ENCODE results near the gene MEIKIN. TPM values are rescaled to one million over a fixed set of nuclear protein-coding genes. Genes with fewer than 3 reads are reported as not detected.

The MEIKIN gene
- total RNA-seq, 1 experiment from 2014 or later, result not detected

DNA sequence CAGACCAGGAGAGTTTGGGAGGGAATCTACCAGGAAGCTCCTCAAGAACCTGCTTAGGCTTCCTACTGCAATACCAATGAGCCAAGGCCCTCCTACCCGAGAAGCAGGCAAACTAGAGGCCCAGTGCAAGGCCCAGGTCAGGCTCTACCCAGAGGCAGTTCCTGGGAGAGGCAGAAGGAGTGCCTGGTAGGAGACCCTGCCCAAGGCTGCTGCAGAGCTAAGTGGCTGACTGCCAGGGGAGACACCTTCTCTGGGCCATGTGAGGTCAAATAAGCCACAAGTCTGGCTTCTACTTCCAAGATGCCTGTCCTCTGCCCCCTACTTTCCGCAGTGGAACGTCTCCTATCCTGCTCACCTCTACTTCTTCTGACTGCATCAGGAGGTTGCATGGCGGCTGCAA is 48.2 kb upstream of the MEIKIN start:
- H4K20me1 ChIP-seq (ENCODE audit: low read length), result no peaks in the 10 kb centered on the region
- H3K27me3 ChIP-seq (ENCODE audit: low read length), result no peaks in the 10 kb centered on the region
- no peak for DNase-seq
- H3K4me3 ChIP-seq (ENCODE audit: low read length), result no peak overlapping the region
- H3K36me3 ChIP-seq (ENCODE audit: low read depth, low read length), result no peaks in the 10 kb centered on the region
- H3K79me2 ChIP-seq (ENCODE audit: low read length), result no peaks in the 10 kb centered on the region
- ChIA-PET POLR2A (ENCODE audit: unreplicated experiment) (no interaction called here), CTCF (no interaction called here)
- H3K9me3 ChIP-seq (ENCODE audit: low read length), result no peaks in the 10 kb centered on the region
- intact Hi-C loops (cut with micrococcal nuclease), result no loop called here
- no peak overlapping the region for H3K9ac ChIP-seq (ENCODE audit: low read length)
- H2AFZ ChIP-seq (ENCODE audit: low read length), result no peak overlapping the region
- H3K4me1 ChIP-seq (ENCODE audit: insufficient read depth, low read length), result no peaks in the 10 kb centered on the region
- BruUV-seq (replicated peaks), result no TSS peak
- no peak overlapping the region for H3K4me2 ChIP-seq (ENCODE audit: low read length)
- no peak overlapping the region for H3K27ac ChIP-seq (ENCODE audit: low read length)
- no peak for ATAC-seq
- no peaks in the 10 kb centered on the region for H3F3A ChIP-seq (ENCODE audit: low read length, unreplicated experiment)
- TF ChIP-seq, protein P1, sequence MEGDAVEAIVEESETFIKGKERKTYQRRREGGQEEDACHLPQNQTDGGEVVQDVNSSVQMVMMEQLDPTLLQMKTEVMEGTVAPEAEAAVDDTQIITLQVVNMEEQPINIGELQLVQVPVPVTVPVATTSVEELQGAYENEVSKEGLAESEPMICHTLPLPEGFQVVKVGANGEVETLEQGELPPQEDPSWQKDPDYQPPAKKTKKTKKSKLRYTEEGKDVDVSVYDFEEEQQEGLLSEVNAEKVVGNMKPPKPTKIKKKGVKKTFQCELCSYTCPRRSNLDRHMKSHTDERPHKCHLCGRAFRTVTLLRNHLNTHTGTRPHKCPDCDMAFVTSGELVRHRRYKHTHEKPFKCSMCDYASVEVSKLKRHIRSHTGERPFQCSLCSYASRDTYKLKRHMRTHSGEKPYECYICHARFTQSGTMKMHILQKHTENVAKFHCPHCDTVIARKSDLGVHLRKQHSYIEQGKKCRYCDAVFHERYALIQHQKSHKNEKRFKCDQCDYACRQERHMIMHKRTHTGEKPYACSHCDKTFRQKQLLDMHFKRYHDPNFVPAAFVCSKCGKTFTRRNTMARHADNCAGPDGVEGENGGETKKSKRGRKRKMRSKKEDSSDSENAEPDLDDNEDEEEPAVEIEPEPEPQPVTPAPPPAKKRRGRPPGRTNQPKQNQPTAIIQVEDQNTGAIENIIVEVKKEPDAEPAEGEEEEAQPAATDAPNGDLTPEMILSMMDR (conservative IDR thresholded peaks at IDR 0.05; ENCODE audit: low read depth, low read length), result no peak
- TF ChIP-seq EZH2 (IDR thresholded peaks at IDR 0.05; ENCODE audit: low read length, unreplicated experiment), result no peak
- no peak for TF ChIP-seq EZH2phosphoT487 (IDR thresholded peaks at IDR 0.05; ENCODE audit: borderline replicate concordance, low read length)
- no peaks in the 10 kb centered on the region for H3K9me2 ChIP-seq (replicated peaks; ENCODE audit: low read length)

DNA sequence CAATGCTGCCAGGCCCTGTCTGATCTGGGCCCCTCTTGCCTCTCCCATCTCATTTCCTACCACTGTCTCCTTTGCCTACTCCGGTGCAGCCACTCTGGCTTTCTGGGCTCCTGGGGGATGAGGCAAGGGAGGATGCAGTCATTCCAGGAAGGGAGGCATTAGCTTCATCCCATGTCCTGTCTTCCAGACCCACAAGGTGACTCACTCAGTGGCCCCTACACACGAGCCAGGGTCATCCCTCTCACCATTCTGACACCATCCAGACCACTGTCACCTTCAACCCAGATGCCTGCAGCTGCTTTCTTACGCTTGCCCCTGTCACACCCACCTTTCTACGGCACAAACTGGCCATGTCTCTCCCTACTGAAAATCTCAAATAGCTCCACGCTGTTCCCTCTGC is 46.9 kb upstream of the MEIKIN start:
- H2AFZ ChIP-seq (ENCODE audit: low read length), result no peak overlapping the region
- H3K27me3 ChIP-seq (ENCODE audit: low read length), result no peaks in the 10 kb centered on the region
- H4K20me1 ChIP-seq (ENCODE audit: low read length), result no peaks in the 10 kb centered on the region
- CTCF ChIA-PET, result no interaction called here
- H3K36me3 ChIP-seq (ENCODE audit: low read depth, low read length), result no peaks in the 10 kb centered on the region
- no TSS peak for BruUV-seq (replicated peaks)
- no peaks in the 10 kb centered on the region for H3K79me2 ChIP-seq (ENCODE audit: low read length)
- no peak overlapping the region for H3K9ac ChIP-seq (ENCODE audit: low read length)
- DNase-seq (no peak), ATAC-seq (no peak)
- H3K9me3 ChIP-seq (ENCODE audit: low read length), result no peaks in the 10 kb centered on the region
- H3K27ac ChIP-seq (ENCODE audit: low read length), result no peak overlapping the region
- H3K9me2 ChIP-seq (replicated peaks; ENCODE audit: low read length), result no peaks in the 10 kb centered on the region
- no peaks in the 10 kb centered on the region for H3K4me1 ChIP-seq (ENCODE audit: insufficient read depth, low read length)
- intact Hi-C loops (cut with micrococcal nuclease), result no loop called here
- no peak overlapping the region for H3K4me3 ChIP-seq (ENCODE audit: low read length)
- TF ChIP-seq, protein P1 (conservative IDR thresholded peaks at IDR 0.05; ENCODE audit: low read depth, low read length), result no peak
- TF ChIP-seq EZH2phosphoT487 (IDR thresholded peaks at IDR 0.05; ENCODE audit: borderline replicate concordance, low read length), result no peak
- TF ChIP-seq EZH2 (IDR thresholded peaks at IDR 0.05; ENCODE audit: low read length, unreplicated experiment), result no peak
- H3F3A ChIP-seq (ENCODE audit: low read length, unreplicated experiment), result no peaks in the 10 kb centered on the region
- POLR2A ChIA-PET (ENCODE audit: unreplicated experiment), result no interaction called here
- H3K4me2 ChIP-seq (ENCODE audit: low read length), result no peak overlapping the region

DNA sequence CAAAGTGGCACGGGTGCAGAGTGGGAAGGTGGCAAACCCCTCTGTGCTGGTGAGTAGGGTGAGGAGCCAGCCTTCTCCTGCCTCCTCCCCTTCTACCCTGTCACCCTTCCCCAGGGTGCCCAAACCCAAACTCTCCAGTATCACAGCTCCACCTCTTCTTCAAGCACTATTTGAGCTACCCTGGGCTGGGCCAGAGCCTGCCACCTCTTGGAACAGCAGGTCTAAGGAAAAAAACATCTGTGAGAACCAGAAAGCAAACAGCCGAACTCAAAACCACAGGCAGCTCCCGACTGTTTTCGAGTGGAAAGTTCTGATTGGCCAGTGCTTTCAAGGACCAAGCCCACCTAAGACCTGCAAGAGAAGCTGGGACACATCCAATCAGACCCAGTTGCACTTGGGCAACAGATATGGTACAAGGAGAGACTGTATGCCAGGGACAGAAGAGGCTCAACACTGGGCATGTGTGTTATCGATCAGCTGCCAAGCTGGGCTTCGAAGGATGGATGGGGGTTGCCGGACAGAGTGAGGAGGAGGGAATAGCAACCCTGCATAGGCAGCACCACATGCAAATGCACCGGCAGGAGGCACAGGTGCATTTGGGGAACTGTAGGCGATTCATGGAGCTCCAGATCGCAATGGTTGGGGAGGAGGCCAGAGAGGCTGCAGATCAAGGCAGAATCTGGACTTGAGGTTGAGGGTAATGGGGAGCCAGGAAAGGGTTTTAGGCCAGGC is 46.3 kb upstream of the MEIKIN start:
- no peak for DNase-seq
- Histone ChIP-seq H3K4me3 (ENCODE audit: low read length) (no peak overlapping the region), H3K9me3 (ENCODE audit: low read length) (no peaks in the 10 kb centered on the region), H3K27me3 (ENCODE audit: low read length) (no peaks in the 10 kb centered on the region), H3F3A (ENCODE audit: low read length, unreplicated experiment) (no peaks in the 10 kb centered on the region), H3K9me2 (replicated peaks; ENCODE audit: low read length) (no peaks in the 10 kb centered on the region), H3K4me1 (ENCODE audit: insufficient read depth, low read length) (no peaks in the 10 kb centered on the region), H3K36me3 (ENCODE audit: low read depth, low read length) (no peaks in the 10 kb centered on the region), H3K9ac (ENCODE audit: low read length) (no peak overlapping the region), H3K4me2 (ENCODE audit: low read length) (no peak overlapping the region), H2AFZ (ENCODE audit: low read length) (no peak overlapping the region), H3K79me2 (ENCODE audit: low read length) (no peaks in the 10 kb centered on the region), H4K20me1 (ENCODE audit: low read length) (no peaks in the 10 kb centered on the region), H3K27ac (ENCODE audit: low read length) (no peak overlapping the region)
- no peak for TF ChIP-seq EZH2phosphoT487 (IDR thresholded peaks at IDR 0.05; ENCODE audit: borderline replicate concordance, low read length)
- no peak for TF ChIP-seq EZH2 (IDR thresholded peaks at IDR 0.05; ENCODE audit: low read length, unreplicated experiment)
- TF ChIP-seq, protein P1 (conservative IDR thresholded peaks at IDR 0.05; ENCODE audit: low read depth, low read length), result no peak
- ChIA-PET CTCF (no interaction called here), POLR2A (ENCODE audit: unreplicated experiment) (no interaction called here)
- intact Hi-C loops (cut with micrococcal nuclease), result no loop called here
- BruUV-seq (replicated peaks), result no TSS peak
- ATAC-seq, result no peak
